ENCODE measurements around the gene CWC15.

CWC15 gene

DNA sequence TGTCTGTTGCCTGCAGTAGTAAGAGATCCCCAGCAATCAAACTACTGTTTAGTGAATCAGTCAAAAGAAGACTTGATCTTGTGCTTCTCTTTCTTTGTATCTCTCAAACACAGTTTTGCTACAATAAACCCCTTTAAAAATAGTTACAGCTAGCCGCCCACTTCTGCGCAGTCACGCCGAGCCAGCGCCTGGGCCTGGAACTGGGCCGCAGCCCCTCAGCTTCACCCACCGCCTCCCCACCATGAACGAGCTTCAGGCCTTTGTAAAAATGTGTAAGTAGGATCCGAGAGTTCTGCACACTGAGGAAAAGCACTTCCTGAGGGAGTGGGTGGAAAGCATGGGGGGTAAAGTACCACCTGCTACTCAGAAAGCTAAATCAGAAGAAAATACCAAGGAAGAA lies 60.5 kb downstream of the CWC15 start:
- no peak for DNase-seq
